Right forelimb (tissue), 1 donor: ENCODE measurements around the gene CCDC40.

Source experiments
- DNase-seq: peaks from one replicate; pipeline ENCODE4 v3.0.0-alpha.2; 2018

Gene CCDC40

DNA sequence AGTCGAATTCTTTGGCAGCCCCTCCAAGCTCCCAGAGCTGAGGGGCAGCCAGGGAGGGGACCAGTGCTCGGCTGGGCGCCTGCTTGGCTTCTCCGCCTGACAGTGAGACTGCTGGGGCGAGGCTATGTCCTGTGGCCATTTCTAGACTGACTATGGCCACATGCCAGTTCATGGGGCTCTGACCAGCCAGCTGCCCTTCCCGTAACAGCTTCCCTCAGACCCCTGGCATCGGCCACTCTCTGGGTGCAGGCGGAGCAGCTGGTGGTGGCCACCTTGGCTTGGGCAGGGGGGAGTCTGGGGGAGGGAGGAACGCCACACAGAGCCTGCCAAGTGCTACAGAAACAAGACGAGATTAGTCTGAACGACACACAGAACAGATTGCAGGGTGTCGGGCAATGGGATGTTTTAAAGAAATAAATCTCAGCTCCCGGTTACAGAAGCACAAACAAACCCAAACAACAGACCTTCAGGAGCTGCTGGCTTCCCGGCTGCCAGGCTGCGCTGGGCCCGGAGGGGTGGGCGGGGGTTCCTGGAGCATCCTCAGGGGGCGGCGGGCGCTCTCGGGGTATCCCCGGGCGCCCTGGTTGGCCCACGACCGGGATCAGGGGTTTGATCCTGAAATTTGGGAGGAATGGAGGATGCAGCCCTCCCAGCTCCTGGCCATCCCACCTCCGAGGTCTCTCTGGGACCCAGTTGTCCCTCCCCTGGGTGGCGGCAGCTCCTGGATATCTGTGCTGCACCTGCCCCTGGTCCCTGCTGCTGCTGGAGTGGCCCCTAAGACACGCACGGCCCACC lies 35.3 kb upstream of the CCDC40 start:
- no peak for DNase-seq

DNA sequence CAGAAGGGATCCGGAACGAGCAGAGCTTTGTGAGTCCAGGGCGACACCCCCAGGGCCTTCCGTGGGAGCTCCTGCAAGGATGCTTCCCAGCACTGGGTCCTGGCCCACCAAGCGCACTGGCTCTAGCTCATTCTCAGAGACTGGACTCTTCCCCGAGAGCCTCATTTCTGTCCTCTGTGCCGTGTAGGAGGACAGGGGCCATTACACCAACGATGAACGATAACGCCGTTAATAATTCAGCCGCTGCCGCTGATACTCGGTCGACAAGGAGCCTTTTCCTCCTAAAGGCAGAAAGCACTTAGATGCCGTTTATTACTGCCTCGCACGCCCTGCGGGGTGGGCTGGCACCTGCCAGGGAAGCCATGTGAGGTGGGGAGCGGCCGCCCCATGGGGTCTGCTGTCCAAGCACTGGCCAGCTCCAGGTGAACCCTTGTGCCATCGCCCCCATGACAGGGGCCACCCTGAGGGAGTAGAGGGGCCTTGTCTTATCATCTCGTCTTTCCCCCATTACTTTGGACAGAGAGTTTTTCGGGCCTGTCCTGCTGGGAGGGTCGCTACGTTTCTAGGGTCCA lies 34.3 kb upstream of the CCDC40 start:
- no peak for DNase-seq

DNA sequence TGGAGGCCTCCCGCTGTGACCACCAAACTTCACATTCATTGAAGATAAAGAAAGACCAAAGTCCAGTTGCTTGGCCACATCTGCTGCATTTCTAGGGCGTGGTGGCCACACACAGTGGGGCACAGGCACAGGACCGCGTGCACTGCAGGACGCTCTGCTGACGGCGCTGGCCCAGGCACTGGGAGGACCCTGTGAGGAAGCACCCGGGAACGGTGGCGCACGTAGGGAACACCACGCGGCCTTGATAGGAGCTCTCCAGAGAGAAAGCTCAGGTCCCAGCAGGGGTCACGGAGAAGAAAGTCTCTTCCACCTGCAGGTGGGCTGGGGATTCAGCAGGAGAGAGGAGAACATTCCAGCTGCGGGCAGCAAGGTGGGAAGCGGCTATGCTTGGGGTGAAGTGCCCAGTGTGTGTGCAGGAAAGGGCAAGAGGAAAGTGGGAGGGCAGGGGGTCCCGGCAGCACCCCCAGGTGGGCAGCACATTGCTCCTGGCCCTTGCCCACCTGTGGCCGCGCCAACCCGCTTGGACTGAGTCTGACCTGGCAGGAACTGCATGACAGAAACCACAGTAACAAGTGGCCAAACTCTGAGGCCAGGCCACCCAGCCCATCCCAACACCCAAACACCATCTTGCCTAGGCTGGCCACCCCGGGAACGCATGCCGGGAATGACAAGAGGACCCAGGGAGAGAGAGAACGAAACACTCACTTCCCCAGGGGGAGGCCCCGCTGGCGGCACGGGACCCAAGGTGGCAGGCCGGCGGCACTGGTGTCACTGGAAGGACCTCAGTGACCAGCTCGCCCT lies 33.6 kb upstream of the CCDC40 start:
- DNase-seq, result no peak

DNA sequence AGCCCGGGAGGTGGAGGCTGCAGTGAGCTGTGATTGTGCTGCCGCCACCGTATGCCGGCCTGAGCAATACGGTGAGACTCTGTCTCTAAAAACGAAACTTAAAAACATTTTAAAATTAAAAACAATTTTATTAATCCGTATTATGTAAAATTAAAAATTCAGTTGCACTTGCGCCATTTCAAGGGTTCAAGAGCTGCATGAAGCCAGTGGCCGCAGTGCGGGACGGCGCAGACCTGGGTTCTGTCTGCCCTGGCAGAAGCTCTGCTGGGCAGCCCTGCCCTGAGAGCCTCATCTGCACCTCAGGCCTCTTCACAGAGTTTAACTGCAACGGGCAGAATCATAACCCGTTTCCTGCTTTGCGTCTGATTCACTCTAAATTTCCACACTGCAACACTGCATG lies 32.5 kb upstream of the CCDC40 start:
- no peak for DNase-seq

DNA sequence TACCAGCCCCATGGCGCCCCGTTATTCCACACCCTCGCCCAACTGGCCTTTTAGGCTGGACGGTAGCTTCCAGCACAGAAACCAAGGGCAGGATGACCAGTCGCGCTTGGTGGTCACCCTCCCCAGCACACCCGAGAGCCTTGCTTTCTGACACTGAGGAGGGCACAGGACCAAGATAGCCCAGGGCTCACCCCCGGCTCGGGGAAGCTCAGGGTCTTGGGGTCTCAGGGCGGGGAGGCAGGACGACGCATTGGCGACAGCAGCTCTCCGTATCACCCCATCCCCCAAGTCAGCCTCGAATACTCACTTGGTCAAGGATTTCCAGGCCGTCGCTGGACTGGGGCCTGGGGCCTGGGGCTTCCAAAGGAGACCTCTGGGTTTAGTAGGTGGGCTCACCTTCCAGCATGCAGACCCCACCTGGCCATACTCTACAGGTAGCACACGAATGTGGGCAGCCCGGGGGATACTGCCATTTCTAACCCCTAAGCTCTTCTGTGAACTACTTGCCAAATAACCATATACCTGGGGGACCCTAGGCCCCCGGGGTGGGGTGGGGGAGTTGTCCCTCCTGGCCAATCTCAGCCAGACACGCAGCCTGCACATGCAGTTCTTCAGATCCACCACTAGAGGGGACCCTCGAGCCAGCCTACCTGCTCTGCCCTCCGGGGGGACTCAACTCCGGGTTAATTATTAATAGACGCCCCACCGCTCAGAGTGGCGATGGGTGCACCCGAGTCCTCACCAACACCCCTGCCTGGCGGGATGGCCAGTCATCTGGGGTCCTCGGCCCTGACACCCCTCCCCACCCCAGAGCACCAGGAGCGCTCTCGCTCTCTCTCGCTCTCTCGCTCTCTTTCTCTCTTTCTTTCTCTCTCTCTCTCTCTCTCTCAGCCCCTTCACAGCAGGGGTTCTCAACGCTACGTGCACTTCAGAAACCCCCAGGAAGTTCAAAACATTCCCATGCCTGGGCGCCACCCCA lies 30.8 kb upstream of the CCDC40 start:
- no peak for DNase-seq

DNA sequence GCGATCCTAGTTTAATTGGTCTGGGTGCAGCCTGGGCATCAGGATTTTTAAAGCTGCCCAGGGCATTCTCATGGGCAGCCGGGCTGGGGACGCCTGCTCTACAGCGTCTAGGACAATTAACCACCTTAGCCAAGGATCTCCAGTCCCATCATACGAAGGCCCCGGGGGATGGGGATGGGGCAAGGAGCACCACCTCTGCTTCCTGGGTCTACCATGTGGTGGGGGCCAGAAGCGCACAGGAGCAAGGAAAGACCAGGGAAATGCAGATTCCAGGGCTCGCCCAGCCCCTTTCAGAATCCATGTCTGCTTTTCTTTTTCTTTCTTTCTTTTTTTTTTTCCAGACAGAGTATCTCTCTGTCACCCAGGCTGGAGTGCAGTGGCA lies 30.1 kb upstream of the CCDC40 start:
- DNase-seq, result no peak

DNA sequence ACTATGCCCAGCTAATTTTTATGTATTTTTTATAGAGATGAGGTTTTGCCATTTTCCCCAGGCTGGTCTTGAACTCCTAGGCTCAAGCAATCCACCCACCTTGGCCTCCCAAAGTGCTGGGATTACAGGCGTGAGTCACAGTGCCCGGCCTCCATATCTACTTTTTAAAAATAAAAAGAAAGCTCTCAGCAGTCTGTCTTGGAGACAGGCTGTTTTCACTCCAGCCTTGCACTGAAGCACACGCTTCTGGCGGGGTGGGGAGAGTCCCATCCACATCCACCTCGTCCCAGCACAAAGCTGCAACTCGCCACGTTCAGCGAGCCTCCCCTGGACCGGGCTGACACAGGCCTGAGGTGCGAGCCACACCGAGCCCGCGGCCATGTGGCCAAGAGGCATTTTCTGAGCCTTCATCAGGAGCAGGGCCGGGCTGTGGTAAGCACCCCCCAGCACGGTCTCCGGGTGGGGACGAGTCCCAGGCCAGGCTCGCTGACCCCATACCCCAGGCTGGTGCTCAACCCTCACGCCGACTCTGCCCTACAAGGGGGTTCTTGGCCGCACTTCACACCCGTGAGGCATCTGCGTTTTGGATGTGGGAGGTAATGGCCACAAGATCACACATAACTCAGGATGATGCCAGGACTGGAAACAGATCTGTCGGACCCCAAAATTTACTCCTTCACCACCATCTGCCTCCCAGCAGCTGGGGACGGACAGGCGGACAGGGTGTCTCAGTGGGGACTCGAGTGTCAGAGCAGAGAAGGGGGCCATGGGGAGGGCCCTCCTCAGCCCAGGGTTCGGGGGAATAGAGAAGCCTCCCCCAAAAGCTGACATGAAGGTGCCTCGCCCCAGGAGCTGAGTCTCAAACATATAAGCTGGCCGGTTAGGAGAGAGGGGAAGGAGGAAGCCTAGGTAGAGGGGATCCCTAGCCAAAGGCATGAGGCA lies 29.4 kb upstream of the CCDC40 start:
- DNase-seq, result no peak

DNA sequence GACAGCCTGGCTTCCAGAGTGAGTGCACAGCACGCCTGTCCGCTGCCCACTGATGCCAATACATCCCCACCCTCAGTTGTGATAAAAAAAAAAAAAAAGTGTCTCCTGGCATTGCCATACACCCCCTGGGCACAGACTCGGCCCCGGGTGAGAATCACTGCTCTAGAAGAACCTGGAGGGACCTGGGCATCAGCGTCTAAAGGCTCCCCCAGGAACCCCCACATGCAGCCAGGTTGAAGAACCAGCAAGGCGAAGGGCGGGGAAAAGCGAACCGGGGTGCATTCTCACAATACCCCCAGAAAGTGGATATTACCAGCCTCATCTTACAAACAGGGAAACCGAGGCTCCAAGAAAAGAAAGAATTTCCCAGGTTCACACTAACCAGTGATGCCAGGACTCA lies 28.5 kb upstream of the CCDC40 start:
- DNase-seq, result no peak

DNA sequence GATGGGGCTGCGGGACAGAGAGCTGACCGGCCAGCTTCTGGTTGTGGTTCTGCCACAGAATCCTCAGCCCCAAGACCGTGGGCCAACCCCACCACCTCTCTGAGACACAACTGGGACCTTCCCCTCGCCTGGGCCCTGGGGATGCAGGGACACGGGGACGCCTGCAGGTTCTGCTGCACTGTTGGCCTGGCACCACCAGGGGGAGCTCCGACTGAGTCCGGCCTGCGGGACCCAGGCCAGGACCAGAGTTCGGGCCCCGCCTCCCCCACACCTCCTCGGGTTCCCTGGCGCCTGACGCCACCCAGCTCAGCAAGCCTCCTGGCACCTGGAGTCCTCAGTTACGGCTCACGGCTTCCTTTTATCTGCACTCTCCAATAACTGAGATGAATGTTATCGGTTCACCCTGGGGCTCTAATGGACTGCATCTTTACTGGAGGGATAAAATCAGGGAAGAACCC lies 28.0 kb upstream of the CCDC40 start:
- DNase-seq, result peak; percentile 85

DNA sequence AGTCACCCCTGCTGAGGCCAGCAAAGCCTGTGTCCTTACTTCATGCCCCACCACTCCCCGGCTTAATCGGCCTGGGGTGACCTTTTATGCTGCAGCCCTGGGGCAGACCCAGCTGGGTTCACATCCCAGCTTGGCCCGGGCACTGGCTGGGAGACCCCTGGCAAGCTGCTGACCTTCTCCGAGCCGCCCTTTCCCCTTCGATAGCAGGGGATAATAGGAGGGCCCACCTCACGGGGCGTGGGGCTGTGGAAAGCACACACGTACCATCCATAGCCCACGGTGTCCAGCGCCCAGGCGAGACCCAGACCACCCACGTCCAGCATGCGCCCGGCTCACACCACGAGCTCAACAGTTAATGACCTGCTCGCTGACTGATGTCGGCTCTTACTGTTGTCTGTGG lies 27.6 kb upstream of the CCDC40 start:
- no peak for DNase-seq

DNA sequence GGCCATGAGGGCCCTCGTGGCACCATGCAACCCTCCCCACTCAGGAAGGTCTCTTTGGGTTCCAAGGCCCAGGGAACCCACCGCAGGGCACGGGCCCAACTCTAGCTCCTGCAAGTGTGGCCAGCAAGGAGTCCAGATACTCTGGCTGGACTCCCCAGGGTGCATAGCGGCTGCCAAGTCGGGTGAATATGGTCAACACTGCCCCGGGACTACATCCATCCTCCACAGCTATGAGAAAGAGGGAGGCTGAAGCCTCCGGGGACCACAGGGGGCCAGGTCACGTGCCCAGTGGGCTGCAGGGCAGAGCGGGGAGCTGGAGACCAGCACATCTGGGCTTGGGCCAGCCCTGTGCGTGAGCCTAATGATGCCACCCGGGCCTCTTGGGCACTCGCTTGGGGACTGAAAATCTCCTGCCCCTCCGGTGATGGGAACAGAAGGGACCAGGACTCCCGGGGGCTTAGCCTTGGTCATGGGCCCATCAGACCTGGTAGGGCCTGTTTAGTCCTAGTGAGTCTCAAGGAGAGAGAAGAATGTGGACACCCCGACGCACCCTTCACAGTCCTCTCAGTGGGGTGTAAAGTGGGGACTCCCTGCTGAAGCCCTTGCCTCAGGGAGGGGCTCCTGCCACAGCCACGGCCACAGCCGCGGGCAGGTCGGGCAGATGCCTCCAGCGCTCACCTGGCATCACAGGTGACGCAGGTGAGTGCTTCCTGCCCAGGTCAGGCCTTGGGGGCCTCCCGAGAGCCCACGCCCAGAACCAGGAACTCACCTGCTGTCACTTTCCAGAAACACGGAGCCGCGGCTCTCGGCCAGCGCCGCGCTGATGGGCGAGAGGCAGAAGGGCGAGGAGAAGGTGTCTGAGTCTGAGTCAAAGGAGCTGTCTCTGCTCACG lies 26.8 kb upstream of the CCDC40 start:
- DNase-seq, result no peak

DNA sequence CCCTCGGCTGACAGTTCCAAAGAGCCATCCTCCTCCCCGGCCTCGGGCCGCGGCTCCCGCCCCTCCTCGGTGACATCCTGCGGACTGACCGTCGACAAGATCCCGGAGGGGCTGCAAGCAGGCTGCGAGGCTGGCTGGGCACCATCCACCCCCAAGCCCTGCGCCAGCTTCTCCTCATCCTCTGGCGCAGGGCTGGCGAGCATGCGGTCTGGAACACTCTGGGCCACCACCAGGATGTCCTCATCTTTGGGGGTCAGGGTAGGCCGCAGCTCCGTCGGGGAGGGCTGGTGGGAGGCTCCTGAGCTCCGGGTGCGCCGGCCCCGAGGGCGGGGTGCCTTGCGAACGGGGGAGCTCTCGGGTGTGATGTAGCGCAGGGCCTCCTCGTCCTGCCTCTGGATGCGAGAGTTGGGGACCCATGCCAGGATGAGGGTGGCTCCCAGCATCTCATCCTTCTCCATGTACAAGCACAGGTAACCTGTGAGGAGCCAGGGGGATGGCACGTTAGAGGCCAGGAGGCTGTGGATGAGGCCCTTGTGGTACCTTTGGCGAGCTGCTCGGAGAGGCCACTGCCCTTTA lies 26.1 kb upstream of the CCDC40 start:
- DNase-seq, result no peak

DNA sequence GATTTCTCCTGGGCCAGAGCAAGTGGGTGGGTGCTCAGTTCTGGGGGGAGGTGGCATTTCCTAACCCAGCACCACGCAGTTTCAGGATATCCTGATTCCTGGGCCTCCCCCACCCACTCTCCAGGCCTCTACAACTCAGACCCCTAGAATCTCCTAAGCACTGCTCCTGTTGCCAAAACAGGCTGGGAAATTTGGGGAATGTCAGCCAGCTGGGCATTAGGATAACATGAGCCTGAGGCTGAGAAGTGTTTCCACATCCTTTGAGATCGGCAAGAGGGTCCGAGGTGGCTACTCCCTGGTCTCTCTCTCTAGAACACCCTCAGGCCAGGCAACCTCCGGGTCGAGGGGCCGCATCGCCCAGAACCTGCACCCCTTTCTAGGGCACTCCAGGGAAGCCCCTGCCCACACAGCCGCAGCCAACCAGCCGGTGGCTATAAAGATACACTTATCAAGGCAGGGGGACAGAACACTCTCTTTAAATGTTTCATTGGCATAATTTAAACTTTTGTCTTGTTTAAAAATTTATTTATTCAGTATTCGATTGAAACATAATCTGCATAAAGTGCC lies 24.4 kb upstream of the CCDC40 start:
- no peak for DNase-seq

DNA sequence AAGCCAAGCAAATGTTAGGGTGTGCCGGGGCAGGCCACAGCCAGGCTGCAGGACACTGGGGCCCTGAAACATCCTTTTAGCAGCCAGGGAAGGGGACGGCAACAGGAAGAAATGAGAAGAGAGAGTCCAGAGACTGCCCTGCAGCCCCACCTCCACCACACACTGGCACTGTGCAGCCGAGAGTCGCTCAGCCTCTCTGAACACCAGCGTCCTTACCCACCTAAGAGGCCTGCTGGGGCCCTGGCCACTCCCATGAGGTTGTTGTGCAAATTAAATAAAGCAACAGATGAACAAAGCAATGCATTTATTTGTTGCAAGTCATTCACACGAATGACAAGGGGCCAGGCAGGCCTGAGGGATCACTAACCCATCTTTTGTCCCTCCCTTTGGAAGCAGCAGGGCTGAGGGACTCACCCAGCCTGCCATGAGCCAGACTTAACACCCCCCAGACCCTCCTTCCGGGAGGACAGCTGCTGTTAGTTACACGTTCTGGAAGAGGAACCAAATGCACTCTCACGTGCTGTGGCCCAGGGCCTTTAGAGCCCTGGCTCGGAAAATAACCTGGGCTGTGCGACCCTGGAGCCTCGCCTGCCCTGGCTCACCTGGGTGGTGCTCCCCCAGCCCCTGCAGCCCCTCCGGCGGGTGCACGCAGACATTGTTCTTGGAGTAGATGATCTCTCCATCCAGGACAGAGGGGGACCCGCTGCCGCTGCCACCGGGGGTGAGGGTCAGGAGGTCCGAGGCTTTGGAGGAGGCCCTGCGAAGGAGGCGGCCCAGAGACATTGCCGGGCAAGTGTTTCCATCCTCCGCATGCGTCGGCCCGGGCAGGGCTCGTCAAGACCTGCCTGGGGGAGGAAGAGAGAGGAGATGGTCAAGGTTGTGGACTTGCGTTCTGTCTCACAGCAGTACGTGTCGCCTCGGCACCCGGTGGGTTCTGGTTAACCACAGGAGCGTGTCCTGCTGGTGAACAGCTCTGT lies 23.4 kb upstream of the CCDC40 start:
- no peak for DNase-seq

DNA sequence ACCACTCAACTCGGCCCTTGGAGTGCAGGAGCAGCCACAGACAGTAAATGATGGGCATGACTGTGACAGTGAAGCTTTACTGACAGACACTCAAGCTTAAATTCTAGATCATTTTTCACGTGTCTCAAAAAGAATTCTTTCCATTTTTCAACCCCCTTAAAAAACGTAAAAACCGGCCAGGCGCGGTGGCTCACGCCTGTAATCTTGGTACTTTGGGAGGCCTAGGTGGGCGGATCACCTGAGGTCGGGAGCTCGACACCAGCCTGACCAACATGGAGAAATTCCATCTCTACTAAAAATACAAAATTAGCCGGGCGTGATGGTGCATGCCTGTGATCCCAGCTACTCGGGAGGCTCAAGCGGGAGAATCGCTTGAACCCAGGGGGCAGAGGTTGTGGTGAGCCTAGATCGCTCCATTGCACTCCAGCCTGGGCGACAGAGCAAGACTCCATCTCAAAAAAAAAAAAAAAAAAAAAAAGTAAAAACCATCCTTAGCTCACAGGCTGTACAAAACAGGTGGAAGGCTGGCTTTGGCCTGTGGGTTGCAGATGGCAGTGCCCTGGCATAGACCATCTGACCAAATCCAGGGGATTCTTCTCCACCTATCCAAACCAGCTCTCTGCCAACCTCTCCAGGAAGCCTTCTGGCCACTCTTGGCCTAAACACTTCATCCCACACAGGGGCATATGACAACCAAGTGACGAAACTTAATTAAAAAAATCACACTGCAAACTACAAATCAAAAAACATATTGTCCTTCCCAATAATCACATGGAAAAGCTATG lies 19.0 kb upstream of the CCDC40 start:
- DNase-seq, result no peak

DNA sequence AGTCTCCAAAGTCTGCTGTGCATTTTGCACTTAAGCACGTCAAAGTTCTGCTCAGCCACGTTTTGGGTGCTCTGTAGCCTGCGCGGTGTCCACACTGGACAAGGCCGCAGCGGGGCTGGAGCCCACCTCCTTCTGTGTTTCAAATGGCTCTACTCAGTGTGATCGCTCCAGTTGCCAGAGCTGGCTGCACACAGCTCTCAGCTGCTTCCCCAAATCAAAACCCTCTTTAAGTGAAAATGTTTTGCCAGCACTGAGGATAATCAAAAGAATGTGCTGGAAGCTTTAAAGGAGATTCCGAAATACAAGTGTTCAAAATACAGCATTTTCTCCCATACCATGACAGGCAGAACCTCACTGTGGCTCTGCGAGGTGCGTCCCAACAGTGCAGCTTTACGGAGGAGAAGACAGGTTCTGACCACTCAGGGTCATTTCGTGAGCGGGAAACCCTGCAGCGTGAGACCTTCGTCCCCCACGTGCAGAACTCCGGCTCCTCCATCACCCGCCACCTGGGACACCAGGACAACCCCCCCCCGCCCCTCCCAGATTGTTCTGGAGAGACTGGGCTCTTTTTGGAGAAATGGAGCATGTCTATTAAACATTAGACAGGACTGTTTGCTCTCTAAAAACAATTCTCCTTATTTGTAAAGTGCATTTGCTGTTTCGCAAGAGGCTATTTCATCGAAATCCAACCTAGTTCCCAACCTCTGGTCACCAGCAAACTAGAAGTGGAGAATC lies 17.4 kb upstream of the CCDC40 start:
- DNase-seq, result no peak

DNA sequence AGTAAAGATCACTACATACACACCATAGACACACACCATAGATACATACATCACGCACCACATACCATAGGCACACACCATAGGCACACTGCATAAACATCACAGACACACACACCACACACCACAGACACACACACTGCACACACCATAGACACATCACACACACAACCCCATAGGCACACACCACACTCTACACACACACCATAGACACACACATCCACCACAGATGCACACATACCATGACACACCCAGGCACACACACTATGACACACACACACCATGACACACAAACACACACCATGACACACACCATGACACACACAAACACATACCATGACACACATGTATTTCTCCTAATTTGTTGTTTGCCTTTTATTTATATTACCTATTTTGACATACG lies 14.8 kb upstream of the CCDC40 start:
- DNase-seq, result no peak
